Daoy (cell line): ENCODE measurements around the gene EDNRA. TPM values are rescaled to one million over a fixed set of nuclear protein-coding genes. Genes with fewer than 3 reads are reported as not detected.
A peak's percentile ranks its signal among the peaks of the same experiment; 100 is the strongest.

Experiments
- DNase-seq: peaks from one replicate; pipeline ENCODE4 v3.0.0-alpha.2; 2015; ENCODE audit warnings: low read depth
- total RNA-seq: library from RNA; depleted of rRNA; stranded (reverse); fragments of >200 nt; shearing (Covaris generic); gene quantifications from 2 replicates; pipeline ENCODE4 v1.2.3, GENCODE V29; 2014

EDNRA gene
- total RNA-seq, 1 experiment from 2014 or later, result 0.11 TPM

DNA sequence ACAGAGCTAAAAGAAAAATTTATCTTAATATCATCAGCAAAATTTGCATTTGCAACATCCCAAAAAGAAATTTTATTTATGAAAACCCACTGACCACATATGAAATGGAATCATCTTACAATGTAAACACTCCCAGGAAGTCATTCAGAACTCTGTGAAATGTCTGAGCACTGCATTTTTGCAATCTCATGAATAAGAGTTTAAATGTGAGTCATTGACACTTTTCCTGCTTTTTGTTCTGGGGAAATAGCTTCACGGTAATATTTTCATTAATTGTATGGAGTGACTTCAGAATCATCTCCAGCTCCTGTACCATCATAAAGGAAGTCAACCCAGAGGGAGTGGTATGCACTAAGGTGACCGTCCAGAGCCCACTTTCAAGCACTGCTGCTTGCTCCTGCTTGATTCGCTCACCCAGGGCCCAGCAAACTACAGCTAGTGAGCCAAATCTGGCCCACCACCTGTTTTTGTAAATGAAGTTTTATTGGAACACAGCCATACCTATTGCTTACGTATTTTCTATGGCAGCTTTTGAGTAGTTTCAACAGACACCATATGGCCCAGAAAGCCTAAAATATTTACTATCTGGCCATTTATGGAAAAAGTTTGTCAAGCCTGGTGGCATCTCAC, 17.2 kb downstream of the EDNRA start:
- DNase-seq, result no peak

DNA sequence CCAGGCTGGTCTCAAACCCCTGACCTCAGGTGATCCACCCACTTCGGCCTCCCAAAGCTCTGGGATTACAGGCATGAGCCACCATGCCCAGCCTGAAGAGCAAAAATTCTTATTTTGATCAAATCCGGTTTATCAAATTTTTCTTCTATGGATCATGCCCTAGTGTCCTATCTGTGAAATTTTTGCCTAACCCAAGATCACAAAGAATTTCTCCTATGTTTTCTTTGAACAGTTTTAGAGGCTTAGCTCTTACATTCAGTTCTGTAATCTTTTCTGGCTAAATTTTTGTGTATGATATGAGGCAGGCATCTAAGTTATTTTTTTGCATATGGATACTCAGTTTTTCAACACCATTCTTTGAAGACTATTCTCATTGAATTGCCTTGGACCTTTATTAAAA, 27.4 kb downstream of the EDNRA start:
- no peak for DNase-seq

DNA sequence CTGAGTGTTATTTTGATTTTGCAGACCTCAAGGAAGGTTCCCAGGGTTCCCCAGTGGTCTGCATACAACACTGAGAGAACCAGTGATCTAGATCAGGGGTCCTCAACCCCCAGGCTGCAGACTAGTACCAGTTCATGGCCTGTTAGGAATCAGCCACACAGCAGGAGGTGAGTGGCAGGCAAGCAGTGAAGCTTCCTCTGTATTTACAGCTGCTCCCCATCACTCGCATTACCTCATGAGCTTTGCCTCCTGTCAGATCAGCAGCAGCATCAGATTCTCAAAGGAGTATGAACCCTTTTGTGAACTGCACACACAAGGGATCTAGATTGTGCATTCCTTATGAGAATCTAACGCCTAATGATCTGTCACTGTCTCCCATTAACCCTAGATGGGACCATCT, 28.5 kb downstream of the EDNRA start:
- no peak for DNase-seq

DNA sequence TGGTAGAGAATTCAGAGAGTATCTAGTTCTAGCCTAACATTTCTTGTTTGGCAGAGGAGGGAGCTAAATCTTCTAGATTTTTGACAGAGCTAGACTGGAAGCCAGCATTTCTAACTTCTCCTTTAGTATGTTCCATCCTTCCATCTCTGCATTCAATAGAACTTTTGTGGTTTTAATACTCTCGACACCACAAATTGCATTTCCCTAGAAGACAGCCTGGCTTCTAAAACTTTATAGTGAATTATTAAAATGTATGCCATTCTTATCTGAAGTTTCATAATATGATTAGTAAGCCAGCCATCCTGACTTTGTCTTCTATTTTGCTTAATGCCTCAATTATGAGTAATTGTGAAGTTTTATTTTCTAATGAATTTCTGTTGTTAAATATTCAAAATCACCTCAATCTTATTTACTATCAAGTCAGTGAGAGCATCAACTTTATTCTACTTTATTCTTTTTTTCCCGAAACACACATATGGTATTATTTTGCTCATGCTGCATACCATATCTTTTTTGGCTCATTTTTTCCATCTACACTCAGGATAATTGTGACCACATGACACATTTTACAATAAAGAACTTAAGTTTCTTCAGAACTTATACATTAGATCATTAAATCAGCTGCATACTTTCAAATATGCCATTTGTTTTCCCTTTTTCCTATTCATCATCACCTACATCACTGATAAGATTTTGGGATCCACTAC, 30.2 kb downstream of the EDNRA start:
- DNase-seq, result no peak

DNA sequence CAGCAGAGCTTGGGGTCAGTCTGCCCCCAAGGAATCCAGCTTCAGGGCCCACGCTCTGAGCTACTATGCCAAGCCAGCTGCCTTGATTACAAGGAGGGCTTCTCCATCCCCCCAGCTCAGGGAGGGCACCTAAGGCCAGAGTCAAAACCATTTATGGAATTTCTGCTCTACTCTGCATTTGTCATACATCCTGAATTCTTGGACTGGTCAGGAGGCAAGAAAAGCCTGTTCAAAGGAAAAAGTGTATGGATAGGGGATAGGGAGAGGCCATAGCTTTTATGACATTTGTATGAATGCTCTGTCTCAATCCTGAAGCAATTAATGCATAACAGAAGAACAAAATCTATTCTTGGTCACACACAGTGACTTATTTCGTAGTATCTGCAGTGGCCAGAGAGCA, 32.2 kb downstream of the EDNRA start:
- no peak for DNase-seq

DNA sequence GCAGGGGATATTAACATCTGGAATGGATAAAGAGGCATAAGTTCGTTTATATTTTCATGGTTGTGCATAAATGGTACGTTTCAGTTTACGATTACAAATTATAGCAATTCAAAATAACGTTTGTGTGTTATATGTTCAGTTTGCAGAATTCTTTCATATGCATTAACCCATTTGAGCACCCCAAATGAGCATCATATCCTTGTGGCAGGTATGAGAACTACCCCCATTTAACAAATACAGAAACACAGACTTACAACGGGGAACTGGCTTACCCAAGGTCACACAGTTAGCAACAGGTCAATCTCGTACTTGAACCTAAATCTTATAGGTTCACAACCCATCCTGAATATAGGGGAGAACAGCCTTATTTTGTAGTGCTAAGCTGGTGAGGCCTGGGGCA, 33.1 kb downstream of the EDNRA start:
- DNase-seq, result no peak

DNA sequence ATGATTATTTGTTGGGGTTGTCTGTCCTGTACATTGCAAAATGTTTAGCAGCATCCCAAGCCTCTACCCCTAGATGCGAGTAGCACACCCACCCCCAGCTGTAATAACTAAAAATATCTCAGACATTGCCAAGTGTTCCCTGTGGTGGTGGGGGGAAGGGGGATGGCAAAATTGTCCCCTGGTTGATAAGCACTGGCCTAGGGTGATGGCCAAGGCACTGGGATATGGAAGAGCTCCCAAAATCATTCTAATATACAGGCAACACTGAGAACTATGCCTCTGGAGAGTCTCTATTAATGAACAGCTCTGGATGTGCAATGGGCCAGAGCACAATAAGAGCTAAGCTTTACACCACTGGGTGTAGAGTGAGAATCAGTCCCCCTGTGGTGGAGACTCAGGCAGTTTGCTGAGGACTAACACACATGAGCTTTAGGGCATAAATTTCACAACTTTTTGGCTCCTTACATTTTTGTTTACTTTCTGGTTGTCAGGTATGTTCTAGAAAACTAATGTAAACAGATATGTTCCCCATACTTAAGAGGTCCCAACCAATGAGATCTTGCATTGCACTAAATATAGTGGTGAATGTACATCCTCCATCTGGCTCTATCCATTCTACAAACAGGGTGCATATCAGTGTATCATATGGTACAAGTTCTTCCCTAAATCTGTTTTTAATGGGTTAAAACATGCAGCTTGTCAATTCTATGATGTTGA, 34.5 kb downstream of the EDNRA start:
- DNase-seq, result no peak

DNA sequence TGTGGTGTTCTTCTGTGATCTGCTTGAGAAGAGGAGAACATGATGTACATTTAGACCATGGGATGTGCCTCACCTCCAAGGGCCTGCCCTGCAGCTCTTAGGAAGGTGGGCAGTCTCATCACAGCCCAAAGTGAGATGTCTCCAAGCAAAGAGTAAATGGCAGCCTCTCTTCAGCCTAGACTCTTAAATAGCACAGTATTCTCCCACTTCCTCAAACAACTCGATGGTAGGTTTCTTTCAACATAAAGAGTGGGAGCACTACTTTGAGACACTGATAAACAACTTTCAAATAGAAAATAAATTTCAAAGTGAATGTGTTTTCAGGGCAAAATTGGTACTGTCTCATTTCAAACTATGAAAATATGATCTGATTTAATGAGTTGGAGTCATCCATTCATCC, 35.2 kb downstream of the EDNRA start:
- DNase-seq, result no peak

DNA sequence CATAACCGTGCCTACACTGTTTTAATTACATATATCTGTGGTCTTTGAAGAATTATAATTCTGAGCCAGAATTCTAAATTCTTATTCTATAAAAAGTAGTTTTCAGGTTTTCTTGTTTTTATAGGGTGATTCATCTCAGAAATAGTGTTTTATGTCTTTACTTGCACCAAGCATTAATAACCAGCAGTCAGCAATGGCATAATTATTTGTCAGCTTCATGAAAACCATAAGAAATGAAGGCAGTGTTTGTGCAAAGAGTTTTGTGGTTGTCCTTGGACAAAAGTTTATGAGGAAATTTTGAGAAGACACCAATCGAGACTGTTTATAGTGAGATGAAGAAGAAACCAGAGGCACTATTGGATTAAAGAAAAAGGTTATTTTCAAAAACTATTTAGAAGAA, 37.2 kb downstream of the EDNRA start:
- no peak for DNase-seq

DNA sequence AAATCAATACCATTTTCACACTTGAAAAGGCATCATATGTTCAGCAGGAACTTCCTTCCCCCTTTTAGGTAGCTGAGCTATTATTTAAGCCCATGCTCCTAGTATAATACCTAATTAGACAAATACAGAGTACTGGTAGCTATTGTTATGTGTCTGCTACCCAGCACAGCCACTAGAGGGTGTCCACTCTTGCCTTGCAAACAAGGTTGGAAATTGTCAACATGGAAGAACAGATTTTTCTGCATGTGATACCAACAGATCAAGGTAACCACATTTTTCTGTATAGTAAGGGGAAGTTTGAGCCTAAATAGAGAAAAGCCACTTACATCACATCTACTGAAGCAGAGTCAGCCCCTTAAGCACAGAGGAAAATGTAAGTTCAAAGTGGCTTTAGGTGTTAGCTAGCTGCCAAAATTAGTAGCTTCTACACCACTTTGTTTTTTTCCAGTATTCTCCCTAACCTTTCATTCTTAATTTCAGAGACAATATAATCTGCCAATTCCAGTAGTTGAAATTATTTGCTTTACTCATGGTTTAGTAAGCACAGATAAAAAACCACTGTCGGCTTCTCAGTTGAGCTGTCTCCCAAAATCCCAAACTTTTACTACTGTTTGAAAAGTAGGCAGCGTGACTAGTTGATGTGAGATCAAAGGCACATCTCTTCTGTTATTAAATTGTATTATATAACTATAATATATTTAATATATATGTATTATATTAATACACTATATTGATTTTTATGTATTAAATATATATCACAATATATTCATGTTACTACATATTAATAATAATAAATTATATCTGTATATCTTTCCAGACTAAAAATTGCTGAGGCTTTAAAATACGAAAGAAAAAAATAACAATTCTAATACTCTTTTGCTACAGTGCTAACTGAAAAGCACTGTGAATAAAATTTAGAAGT, 38.2 kb downstream of the EDNRA start:
- peak; percentile 39 for DNase-seq

DNA sequence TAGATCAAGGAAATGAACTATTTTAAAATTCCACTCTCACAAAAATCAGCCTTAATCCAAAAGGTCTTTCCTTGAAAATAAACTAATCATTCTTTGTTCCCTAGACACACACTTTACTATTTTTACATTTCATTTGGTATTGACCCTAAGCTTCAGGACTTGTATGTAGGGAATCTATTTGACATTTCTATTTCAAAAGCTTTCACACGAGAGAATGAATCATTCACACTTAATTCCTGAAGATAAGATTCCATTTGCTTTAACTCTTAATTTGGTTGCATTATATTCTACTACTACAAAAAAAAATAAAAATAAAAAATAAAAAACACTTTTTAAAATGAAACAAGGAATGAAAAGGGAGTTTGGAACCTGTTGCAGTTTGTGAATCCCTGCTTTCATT, 43.7 kb downstream of the EDNRA start:
- DNase-seq, result no peak

DNA sequence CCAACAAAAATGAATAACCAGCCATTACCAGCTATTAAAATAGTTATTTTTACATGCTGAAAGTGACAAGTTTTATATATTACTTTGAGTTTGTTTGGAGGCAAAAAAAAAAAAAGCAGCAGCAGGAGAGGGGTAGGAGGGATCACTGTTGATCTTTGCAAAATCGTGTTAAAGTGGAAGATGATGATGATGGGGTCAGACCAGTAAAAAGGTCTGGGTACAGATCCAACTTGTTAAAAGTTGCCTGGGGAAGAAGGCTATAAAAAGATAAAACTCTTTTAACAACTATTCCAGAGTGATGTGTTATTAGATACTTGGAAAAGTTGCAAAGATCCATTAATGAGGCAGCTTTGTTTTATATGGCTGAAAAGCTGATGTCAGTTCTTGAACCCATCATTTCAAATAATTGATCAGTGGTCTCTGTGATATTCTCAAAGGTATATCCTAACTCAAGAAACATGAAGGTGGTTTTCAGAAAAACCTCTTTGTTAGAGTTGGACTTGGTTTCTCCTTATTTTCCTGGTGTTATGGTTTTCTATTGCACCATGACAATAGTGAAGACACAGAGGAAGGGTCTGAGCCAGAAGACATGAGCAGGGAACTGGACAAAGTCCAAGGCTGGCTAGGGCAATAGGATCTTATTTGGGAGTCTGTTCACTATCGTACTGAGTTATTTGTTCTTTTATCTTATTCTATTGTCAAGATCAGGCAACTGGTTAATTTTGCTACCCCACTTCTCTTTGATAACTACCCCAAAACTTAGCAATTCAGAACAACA, 44.8 kb downstream of the EDNRA start:
- no peak for DNase-seq

DNA sequence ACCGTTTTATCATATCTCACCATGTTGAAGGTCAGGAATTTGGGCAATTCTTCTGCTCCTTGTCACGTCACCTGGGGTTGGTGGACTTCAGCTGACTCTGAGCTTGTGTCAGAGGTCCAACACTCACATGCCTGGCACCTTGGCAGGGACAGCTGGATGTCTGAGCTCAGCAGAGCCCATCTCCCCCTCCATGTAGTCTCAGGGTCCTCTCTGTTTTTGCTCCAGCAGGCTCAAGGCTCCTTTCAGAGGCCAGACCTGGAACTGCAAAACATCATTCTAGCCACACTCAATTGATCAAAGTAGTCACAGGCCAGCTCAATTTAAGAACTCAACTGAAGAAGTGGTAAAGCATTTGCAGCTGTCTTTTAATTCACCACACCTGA, 45.4 kb downstream of the EDNRA start:
- DNase-seq, result no peak

DNA sequence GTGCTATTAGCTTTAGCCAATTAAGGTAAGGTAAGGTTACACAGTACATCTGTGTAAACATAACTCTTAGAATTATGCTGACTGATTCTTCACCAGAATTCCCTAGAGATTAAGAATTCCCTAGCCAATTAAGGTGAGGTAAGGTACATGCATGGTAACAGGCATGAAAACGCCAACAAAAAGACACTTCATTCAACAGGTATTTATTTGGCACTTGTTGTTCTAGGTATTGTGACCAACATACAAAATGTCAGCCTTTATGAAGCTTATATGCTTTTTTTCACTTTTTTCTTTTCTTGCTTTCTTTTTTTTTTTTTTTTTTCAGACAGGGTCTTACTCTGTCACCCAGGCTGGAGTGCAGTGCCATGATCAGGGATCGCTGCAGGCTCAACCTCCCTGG, 47.2 kb downstream of the EDNRA start:
- DNase-seq, result no peak

DNA sequence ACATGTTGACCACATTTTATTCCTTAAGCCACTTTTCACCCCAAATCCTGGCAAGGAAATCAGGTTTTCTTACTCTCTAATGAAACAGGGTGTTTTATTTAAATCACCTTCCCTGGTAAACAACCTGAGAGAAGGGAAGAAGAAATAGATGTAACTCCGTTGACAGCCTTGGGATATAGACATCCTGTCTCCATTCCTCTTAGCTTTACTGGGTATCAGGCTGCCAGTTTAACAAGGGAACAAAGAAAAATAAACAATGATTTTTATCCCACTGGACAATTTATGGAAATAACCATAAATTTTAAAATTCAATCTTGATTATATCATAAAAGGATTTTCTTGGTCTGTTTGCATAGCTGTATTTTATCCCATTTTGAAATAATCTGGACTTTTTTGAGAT, 49.2 kb downstream of the EDNRA start:
- DNase-seq, result no peak

DNA sequence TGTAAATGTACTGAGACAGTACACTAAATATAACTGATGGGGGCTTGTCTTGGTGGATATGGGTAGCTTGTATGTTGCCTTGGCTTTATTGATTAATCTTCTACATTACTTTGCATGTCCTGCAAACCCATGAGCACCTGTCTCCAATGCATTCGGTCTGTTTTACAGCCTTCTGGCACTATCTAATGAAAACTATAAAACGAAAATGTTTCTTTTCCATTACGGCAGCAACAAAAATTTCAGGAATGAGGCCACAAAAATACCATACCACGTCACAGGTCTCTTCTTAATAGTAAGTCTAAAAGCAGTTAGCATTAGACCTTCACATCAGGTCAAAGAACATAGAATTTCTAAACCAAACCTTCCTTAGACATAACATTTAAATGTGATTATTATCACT, 49.8 kb downstream of the EDNRA start:
- DNase-seq, result no peak

DNA sequence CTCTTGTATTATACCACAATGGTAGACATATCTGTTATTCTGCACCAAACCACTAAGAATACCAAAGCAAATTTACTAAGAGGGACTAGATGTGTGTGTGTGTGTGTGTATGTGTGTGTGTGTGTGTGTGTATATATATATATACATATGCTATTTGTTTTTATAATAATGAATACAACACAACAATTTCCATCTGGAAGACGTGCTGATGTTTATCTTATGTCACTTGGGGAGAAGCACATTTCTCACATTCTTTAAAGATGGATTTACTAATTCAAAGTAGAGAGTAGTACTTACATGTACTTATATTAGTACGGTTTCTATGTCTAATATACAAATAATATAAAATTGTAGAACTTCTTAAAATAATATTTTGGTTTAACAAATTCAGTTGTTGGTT, 52.0 kb downstream of the EDNRA start:
- DNase-seq, result no peak

DNA sequence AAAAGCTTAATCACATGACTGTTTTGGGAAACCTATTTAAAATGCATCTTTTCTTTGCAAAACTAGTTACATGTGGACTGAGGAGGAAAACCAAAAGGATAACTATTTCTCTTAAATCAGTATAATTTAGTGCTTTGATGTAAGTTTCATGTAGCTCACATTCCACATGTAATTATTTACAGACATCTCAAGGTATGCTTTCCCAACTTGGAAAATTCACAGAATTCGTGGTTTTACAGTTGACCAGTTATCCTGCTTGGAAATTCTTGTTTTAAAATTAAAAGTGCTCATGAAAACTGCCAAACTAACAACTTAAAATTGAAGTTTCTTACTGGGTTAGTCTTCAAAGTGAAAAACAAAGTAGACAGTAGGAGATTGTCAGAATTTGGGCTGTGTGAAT, 52.4 kb downstream of the EDNRA start:
- no peak for DNase-seq

DNA sequence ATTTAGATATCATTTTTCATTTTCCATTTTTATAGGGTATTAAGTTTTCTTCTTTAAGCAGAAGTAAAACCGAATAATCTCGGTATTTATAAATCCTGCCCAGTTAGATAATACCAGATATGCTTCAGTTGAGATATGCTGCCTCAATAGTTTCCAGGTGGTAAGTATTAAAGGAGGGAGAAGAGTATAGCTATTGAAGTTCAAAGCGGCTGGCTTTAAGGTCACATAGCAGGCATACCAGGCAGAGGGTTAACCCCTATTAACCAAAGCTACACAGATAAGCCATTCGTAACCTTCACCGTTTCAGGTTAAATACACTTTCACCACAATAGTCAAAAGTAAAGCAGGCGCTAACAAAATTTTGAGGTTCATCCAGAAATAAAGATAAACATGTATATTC, 54.2 kb downstream of the EDNRA start:
- no peak for DNase-seq

DNA sequence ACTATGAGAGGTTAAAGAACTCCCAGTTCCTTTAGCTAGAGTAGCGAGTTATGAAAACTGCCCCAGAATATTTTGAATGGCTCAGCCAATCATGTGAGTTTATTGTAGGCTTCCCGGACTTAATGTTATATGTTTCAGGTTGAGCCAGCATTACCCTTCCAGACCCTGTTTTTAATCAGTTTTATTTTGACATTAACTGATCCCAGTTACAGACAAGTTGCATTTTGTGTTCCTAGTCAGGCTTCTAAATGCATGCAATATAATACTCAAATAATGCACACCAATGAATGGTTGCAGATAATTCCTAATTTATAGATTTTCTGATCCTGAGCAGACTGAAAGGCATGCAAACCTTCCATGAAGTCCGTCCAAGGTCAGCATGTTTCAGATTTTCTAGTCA, 57.8 kb downstream of the EDNRA start:
- no peak for DNase-seq

DNA sequence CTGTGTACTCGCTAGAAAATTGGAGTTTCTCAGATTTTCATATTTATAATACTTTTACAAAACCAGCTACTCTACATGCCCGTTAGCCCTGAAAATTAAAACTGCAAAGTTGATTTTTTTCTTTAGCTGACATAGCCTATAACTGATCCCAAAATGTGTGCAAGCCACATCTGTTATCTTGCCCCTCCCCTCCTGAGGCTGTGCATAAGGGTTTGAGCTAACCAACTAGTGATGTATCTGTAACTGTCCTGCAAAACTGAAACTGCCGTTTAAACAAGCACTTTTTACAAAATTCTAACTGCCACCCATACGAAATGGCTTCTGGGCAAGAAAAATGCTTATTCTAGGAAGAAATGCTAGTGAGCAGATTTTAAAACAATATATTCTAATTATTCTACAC, 59.1 kb downstream of the EDNRA start:
- no peak for DNase-seq
